CD14-positive monocyte (primary cell): Measurements from ENCODE around the gene ULK4. TPM values are rescaled to one million over a fixed set of nuclear protein-coding genes. Genes with fewer than 3 reads are reported as not detected.

Experiments
- DNase-seq, 3 donors: peaks; one replicate each; pipeline ENCODE4 v3.0.0-alpha.2; 2011 to 2022
- H2AFZ ChIP-seq: 2 replicates; pipeline ENCODE4 v1.6.0; 2012; ENCODE audit warnings: mild to moderate bottlenecking, low read depth, low read length, inconsistent platforms; ENCODE audit not compliant: insufficient read depth, poor library complexity, severe bottlenecking
- H3K27ac ChIP-seq, 2 donors: 1 replicate in 1 of 2; 2 replicates in 1 of 2; pipeline ENCODE4 v1.5.1; 2012 to 2013; ENCODE audit warnings: low read length in 2 of 2, control low read depth in 1 of 2, inconsistent platforms in 1 of 2, low read depth in 1 of 2, mild to moderate bottlenecking in 1 of 2
- H3K27me3 ChIP-seq, 2 donors: one replicate each; pipeline versions ENCODE4 v1.6.0 to v1.6.1; 2011 to 2013; ENCODE audit warnings: low read length in 2 of 2; ENCODE audit not compliant: control insufficient read depth in 2 of 2, insufficient read depth in 2 of 2
- H3K36me3 ChIP-seq, 2 donors: replicated peaks in 1 of 2; 1 replicate in 1 of 2; 2 replicates in 1 of 2; pipeline versions ENCODE4 v1.5.1 to v1.6.1; 2012 to 2013; ENCODE audit warnings: low read length in 2 of 2, control low read depth in 1 of 2, inconsistent platforms in 1 of 2, mild to moderate bottlenecking in 1 of 2; ENCODE audit not compliant: insufficient read depth in 2 of 2, control insufficient read depth in 1 of 2
- H3K4me1 ChIP-seq, 2 donors: 1 replicate in 1 of 2; 2 replicates in 1 of 2; pipeline versions ENCODE4 v1.5.1 to v1.6.1; 2012 to 2013; ENCODE audit warnings: low read length in 2 of 2, control low read depth in 1 of 2, inconsistent platforms in 1 of 2, mild to moderate bottlenecking in 1 of 2, moderate library complexity in 1 of 2; ENCODE audit not compliant: insufficient read depth in 2 of 2, control insufficient read depth in 1 of 2
- H3K4me2 ChIP-seq: replicated peaks from 2 replicates; pipeline ENCODE3; 2012; ENCODE audit warnings: low read length, moderate library complexity, mild to moderate bottlenecking; ENCODE audit not compliant: poor library complexity, severe bottlenecking; ENCODE audit errors: extremely low read depth
- H3K4me3 ChIP-seq, 3 experiments: fragments of 200-600 bp in 1 of 3; sonication (generic) in 1 of 3; replicated peaks in 1 of 3; 1 replicate in 2 of 3; 2 replicates in 1 of 3; pipeline ENCODE4 v1.5.1; 2011 to 2013; ENCODE audit warnings: low read length in 3 of 3, mild to moderate bottlenecking in 3 of 3, control low read depth in 2 of 3, low read depth in 2 of 3, inconsistent platforms in 1 of 3, moderate library complexity in 1 of 3
- H3K79me2 ChIP-seq: 2 replicates; pipeline ENCODE4 v1.6.0; 2012; ENCODE audit warnings: mild to moderate bottlenecking, control low read depth, inconsistent platforms, low read length, moderate library complexity; ENCODE audit not compliant: insufficient read depth
- H3K9ac ChIP-seq: 2 replicates; pipeline ENCODE4 v1.6.0; 2017; ENCODE audit warnings: low read length, mild to moderate bottlenecking; ENCODE audit not compliant: insufficient read depth, poor library complexity, severe bottlenecking
- H3K9me3 ChIP-seq, 2 donors: replicated peaks in 1 of 2; 1 replicate in 1 of 2; 2 replicates in 1 of 2; pipeline versions ENCODE4 v1.5.1 to v1.6.1; 2012 to 2013; ENCODE audit warnings: low read length in 2 of 2, control low read depth in 1 of 2; ENCODE audit not compliant: control insufficient read depth in 1 of 2, insufficient read depth in 1 of 2
- H4K20me1 ChIP-seq: 2 replicates; pipeline ENCODE4 v1.6.0; 2012; ENCODE audit warnings: mild to moderate bottlenecking, low read length, control low read depth, moderate library complexity; ENCODE audit not compliant: insufficient read depth
- H3K27ac Mint-ChIP-seq, 7 donors: one replicate each; pipeline ENCODE4 v1.8.0; 2020; ENCODE audit warnings: mild to moderate bottlenecking in 7 of 7, mixed read lengths in 7 of 7, moderate library complexity in 6 of 7, inconsistent platforms in 2 of 7
- H3K27me3 Mint-ChIP-seq, 3 donors: one replicate each; pipeline ENCODE4 v1.8.0; 2021 to 2022; ENCODE audit warnings: low read depth in 3 of 3, mild to moderate bottlenecking in 3 of 3, mixed read lengths in 3 of 3, moderate library complexity in 3 of 3, inconsistent platforms in 1 of 3
- H3K36me3 Mint-ChIP-seq, 2 donors: one replicate each; pipeline ENCODE4 v1.8.0; 2020; ENCODE audit warnings: mixed read lengths in 2 of 2, inconsistent platforms in 1 of 2, mild to moderate bottlenecking in 1 of 2
- H3K4me1 Mint-ChIP-seq: one replicate; pipeline ENCODE4 v1.8.0; 2020; ENCODE audit warnings: mild to moderate bottlenecking, mixed read lengths
- H3K4me3 Mint-ChIP-seq, 2 donors: one replicate each; pipeline ENCODE4 v1.8.0; 2020; ENCODE audit warnings: mild to moderate bottlenecking in 2 of 2, mixed read lengths in 2 of 2, moderate library complexity in 1 of 2
- H3K9me3 Mint-ChIP-seq, 7 donors: one replicate each; pipeline ENCODE4 v1.8.0; 2020 to 2022; ENCODE audit warnings: mixed read lengths in 7 of 7, mild to moderate bottlenecking in 6 of 7, moderate library complexity in 6 of 7, inconsistent platforms in 2 of 7
- WGBS: methylation state at CpG from one replicate; pipeline ENCODE4 v1.1.5; 2013; ENCODE audit warnings: missing lambda C conversion rate; ENCODE audit not compliant: insufficient coverage; 5-methylcytosine and 5-hydroxymethylcytosine counted together
- intact Hi-C, 2 donors: fragments of 100-400 bp; cut with micrococcal nuclease; formaldehyde crosslinking; loops; one replicate each; pipeline versions ENCODE4 v1.15.0 to v1.15.1; 2023
- polyA plus RNA-seq, 3 donors: library from polyadenylated mRNA; depleted of rRNA in 1 of 3; unstranded in 2 of 3; stranded (reverse) in 1 of 3; fragments of 300-500 nt in 2 of 3; fragments of >200 nt in 1 of 3; fragmentation: Illumina TruSeq in 2 of 3; gene quantifications; 1 replicate in 2 of 3; 2 replicates in 1 of 3; pipeline ENCODE4 v1.2.3, GENCODE V29; 2012 to 2021
- TF ChIP-seq, protein P1 (sequence below): fragments of 200-600 bp; IDR thresholded peaks from one replicate; pipeline ENCODE4 v1.8.0; 2022; ENCODE audit warnings: antibody characterized with exemption, mild to moderate bottlenecking

The ULK4 gene
- polyA plus RNA-seq, 3 donors = 6.7 to 14.0 (median 11.8) TPM

DNA sequence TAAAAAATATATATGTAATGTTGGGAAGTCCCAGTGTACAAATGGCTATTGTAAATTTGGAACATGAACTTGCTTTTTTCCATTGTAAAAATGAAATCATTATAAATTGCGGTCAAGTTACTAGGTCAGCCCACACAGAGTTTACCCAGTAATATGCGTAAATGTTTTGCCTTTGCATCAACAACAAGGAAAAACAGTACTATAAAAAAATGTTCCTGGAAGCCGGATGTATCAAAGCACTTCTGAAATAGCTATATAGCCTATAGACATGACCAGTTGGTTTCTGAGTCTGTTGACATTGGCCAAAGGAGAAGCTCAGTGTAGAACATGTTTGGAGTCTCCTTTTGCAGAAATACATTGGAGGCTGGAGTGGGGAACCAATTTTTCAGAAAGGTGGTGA, 739.4 kb downstream of the ULK4 start:
- Histone ChIP-seq H3K27me3 (no peaks in the 10 kb centered on the region), H3K4me1 (peaks cover 11 to 20% of the 10 kb centered on the region in 2 donors), H3K9me3 (no peaks in the 10 kb centered on the region), H2AFZ (no peak overlapping the region), H3K79me2 (peaks cover 100% of the 10 kb centered on the region), H3K27ac (peak overlapping the region in 1 of 2 donors; percentile 37), H3K4me2 (peak overlapping the region; percentile 20), H3K36me3 (peaks cover 38 to 39% of the 10 kb centered on the region in 2 donors), H3K9ac (no peak overlapping the region), H3K4me3 (peak overlapping the region in 1 of 3 experiments; percentile 39), H4K20me1 (peaks cover 100% of the 10 kb centered on the region)
- intact Hi-C loops = loop anchor here in 1 of 2 donors (5.0 kb wide), 1 partner anchor 640 kb away; no protein-coding TSS in a partner anchor
- WGBS = no CpG with 5 or more reads among the region's 3 CpGs
- Mint-ChIP-seq H3K36me3 (peaks cover 37 to 40% of the 10 kb centered on the region in 2 donors), H3K27me3 (peaks cover 0 to 1% (median 0%) of the 10 kb centered on the region in 3 donors), H3K4me3 (no peak overlapping the region), H3K4me1 (peaks cover 41% of the 10 kb centered on the region), H3K9me3 (no peaks in the 10 kb centered on the region), H3K27ac (peak overlapping the region in 1 of 7 donors; percentile 41)
- no peak for DNase-seq
- TF ChIP-seq, protein P1, sequence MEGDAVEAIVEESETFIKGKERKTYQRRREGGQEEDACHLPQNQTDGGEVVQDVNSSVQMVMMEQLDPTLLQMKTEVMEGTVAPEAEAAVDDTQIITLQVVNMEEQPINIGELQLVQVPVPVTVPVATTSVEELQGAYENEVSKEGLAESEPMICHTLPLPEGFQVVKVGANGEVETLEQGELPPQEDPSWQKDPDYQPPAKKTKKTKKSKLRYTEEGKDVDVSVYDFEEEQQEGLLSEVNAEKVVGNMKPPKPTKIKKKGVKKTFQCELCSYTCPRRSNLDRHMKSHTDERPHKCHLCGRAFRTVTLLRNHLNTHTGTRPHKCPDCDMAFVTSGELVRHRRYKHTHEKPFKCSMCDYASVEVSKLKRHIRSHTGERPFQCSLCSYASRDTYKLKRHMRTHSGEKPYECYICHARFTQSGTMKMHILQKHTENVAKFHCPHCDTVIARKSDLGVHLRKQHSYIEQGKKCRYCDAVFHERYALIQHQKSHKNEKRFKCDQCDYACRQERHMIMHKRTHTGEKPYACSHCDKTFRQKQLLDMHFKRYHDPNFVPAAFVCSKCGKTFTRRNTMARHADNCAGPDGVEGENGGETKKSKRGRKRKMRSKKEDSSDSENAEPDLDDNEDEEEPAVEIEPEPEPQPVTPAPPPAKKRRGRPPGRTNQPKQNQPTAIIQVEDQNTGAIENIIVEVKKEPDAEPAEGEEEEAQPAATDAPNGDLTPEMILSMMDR = no peak

DNA sequence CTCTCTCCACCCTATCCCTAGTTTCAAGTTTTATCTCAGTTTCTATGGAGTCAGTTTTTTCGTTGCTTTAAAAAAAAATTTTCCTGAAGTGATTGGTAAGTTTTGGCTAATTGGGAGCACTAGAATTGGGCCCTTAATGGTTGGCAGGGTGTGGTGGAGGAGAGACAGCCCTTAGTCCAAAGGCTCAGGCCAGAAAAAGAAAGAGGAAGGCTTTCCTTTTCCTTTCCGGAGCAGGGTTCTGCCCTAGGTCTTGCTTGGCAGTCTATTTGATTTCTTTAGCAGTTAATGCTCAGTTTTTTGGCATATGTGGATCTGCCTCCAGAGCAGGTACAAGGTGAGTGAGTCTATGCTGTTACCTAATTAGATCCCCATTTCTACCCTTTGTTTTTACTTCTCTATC, 739.9 kb downstream of the ULK4 start:
- H3K4me3 ChIP-seq = peak overlapping the region in 1 of 3 experiments; percentile 39
- peak overlapping the region in 1 of 2 donors; percentile 21 for H3K4me3 Mint-ChIP-seq
- H3K27me3 Mint-ChIP-seq = peaks cover 0 to 1% (median 0%) of the 10 kb centered on the region in 3 donors
- no peak overlapping the region for H2AFZ ChIP-seq
- no peaks in the 10 kb centered on the region for H3K9me3 ChIP-seq
- H3K27ac Mint-ChIP-seq = peak overlapping the region; percentile 3 to 72 (median 64)
- peak overlapping the region; percentile 20 for H3K4me2 ChIP-seq
- H3K79me2 ChIP-seq = peaks cover 100% of the 10 kb centered on the region
- peaks cover 11 to 20% of the 10 kb centered on the region in 2 donors for H3K4me1 ChIP-seq
- H3K4me1 Mint-ChIP-seq = peaks cover 44% of the 10 kb centered on the region
- peaks cover 33 to 37% of the 10 kb centered on the region in 2 donors for H3K36me3 Mint-ChIP-seq
- no peak overlapping the region for H3K9ac ChIP-seq
- H4K20me1 ChIP-seq = peaks cover 100% of the 10 kb centered on the region
- WGBS = no CpG with 5 or more reads among the region's 2 CpGs
- no peaks in the 10 kb centered on the region for H3K27me3 ChIP-seq
- TF ChIP-seq, protein P1 = no peak
- no peaks in the 10 kb centered on the region for H3K9me3 Mint-ChIP-seq
- H3K36me3 ChIP-seq = peaks cover 33 to 34% of the 10 kb centered on the region in 2 donors
- intact Hi-C loops = loop anchor here in 1 of 2 donors (5.0 kb wide), 1 partner anchor 640 kb away; no protein-coding TSS in a partner anchor
- DNase-seq = no peak
- peak overlapping the region in 1 of 2 donors; percentile 55 for H3K27ac ChIP-seq
